GM12878 (cell line): ENCODE data around the gene TMEM132D. TPM values are rescaled to one million over a fixed set of nuclear protein-coding genes. Genes with fewer than 3 reads are reported as not detected.

Experiments
- ATAC-seq: fragments of 200-7000 bp; cut with Tn5 transposase; 3 replicates; pipeline ENCODE4 v1.9.1; 2020; ENCODE audit warnings: mild to moderate bottlenecking, moderate library complexity
- BruUV-seq: library from RNA; stranded (reverse); fragments of 400-500 nt; replicated peaks from 2 replicates; lab custom pipeline; 2021; lab: Mats Ljungman, UMichigan
- CTCF ChIA-PET: fragments of 300-600 bp; sonication (Branson Sonifier 250); formaldehyde crosslinking; extraction: SDS; loops from one replicate; lab custom pipeline; 2021; ENCODE audit warnings: inconsistent platforms; lab: Yijun Ruan, JAX
- POLR2A ChIA-PET: fragments of 350-600 bp; formaldehyde crosslinking; extraction: SDS; loops from one replicate; lab custom pipeline; 2021; ENCODE audit warnings: inconsistent platforms; lab: Charles Lee
- RAD21 ChIA-PET: fragments of 300-600 bp; sonication (Branson Sonifier 250); formaldehyde crosslinking; loops from one replicate; lab custom pipeline; 2023; ENCODE audit warnings: antibody characterized with exemption; ENCODE audit not compliant: unreplicated experiment; lab: Charles Lee
- SMC1A ChIA-PET: fragments of 300-600 bp; sonication (Branson Sonifier 250); formaldehyde crosslinking; loops from one replicate; lab custom pipeline; 2023; ENCODE audit not compliant: unreplicated experiment, uncharacterized antibody; lab: Charles Lee
- DNase-seq: peaks from one replicate; pipeline ENCODE4 v3.0.0-alpha.2; 2011; ENCODE audit warnings: low read depth, low spot score
- FAIRE-seq: peaks from 3 replicates; lab custom pipeline; 2011; peaks lifted over from hg19 to GRCh38; lab: Jason Lieb, UNC
- H2AFZ ChIP-seq: 2 replicates; pipeline ENCODE4 v1.6.0; 2011; ENCODE audit warnings: low read depth, low read length, control low read depth; ENCODE audit not compliant: control insufficient read depth
- H3K27ac ChIP-seq: 2 replicates; pipeline ENCODE4 v1.5.1; 2011; ENCODE audit warnings: control low read depth; ENCODE audit not compliant: control insufficient read depth, insufficient read depth
- H3K27me3 ChIP-seq, 2 experiments: replicated peaks in 1 of 2; 2 replicates each; pipeline versions ENCODE4 v1.6.0 to v1.6.1; 2011; ENCODE audit warnings: low read length in 1 of 2; ENCODE audit not compliant: control insufficient read depth in 2 of 2, insufficient read depth in 2 of 2
- H3K36me3 ChIP-seq, 2 experiments: 2 replicates each; pipeline ENCODE4 v1.5.1; 2011; ENCODE audit warnings: low read length in 1 of 2; ENCODE audit not compliant: control insufficient read depth in 2 of 2, insufficient read depth in 2 of 2
- H3K4me1 ChIP-seq: 2 replicates; pipeline ENCODE4 v1.6.1; 2011; ENCODE audit warnings: mild to moderate bottlenecking, low read length, moderate library complexity, mixed read lengths; ENCODE audit not compliant: control insufficient read depth, insufficient read depth
- H3K4me2 ChIP-seq: 2 replicates; pipeline ENCODE4 v1.6.0; 2011; ENCODE audit warnings: control low read depth; ENCODE audit not compliant: control insufficient read depth, insufficient read depth
- H3K4me3 ChIP-seq: fragments of 200-600 bp; sonication (generic); 2 replicates; pipeline ENCODE4 v1.5.1; 2016
- H3K79me2 ChIP-seq: 2 replicates; pipeline ENCODE4 v1.6.0; 2011; ENCODE audit warnings: low read length; ENCODE audit not compliant: control insufficient read depth, insufficient read depth
- H3K9ac ChIP-seq: 2 replicates; pipeline ENCODE4 v1.8.0; 2011; ENCODE audit warnings: low read length, control low read depth, mixed read lengths; ENCODE audit not compliant: control insufficient read depth, insufficient read depth
- H3K9me3 ChIP-seq: replicated peaks from 3 replicates; pipeline ENCODE4 v1.5.1; 2011; ENCODE audit warnings: mild to moderate bottlenecking, low read length; ENCODE audit not compliant: control insufficient read depth, insufficient read depth
- H4K20me1 ChIP-seq: 2 replicates; pipeline ENCODE4 v1.6.0; 2011; ENCODE audit not compliant: control insufficient read depth, insufficient read depth
- CREM ChIP-seq: IDR thresholded peaks from 2 replicates; pipeline ENCODE4 v1.6.1; 2014; ENCODE audit warnings: antibody characterized with exemption, low read depth
- FOXK2 ChIP-seq: fragments of 450-650 bp; IDR thresholded peaks from 2 replicates; pipeline ENCODE4 v1.6.1; 2017; ENCODE audit warnings: mild to moderate bottlenecking, moderate library complexity
- IRF5 ChIP-seq: fragments of 450-650 bp; IDR thresholded peaks from 2 replicates; pipeline ENCODE4 v1.6.1; 2017; ENCODE audit warnings: borderline replicate concordance
- MTA3 ChIP-seq: IDR thresholded peaks from 2 replicates; pipeline ENCODE4 v1.6.1; 2012; ENCODE audit warnings: low read length, inconsistent platforms, borderline replicate concordance
- NFYA ChIP-seq: IDR thresholded peaks from 2 replicates; pipeline ENCODE4 v1.6.1; 2011; ENCODE audit warnings: low read depth, mild to moderate bottlenecking, low read length, improper control_type of control experiment, borderline replicate concordance
- NFYB ChIP-seq: IDR thresholded peaks from 2 replicates; pipeline ENCODE4 v1.6.1; 2011; ENCODE audit warnings: low read depth, mild to moderate bottlenecking, low read length, improper control_type of control experiment, moderate library complexity; ENCODE audit not compliant: insufficient read depth
- NKRF ChIP-seq: fragments of 450-650 bp; conservative IDR thresholded peaks from 2 replicates; pipeline ENCODE4 v1.6.1; 2017; ENCODE audit warnings: mild to moderate bottlenecking, moderate library complexity
- PBX3 ChIP-seq: IDR thresholded peaks from 2 replicates; pipeline ENCODE4 v1.6.1; 2011; ENCODE audit warnings: mild to moderate bottlenecking, low read depth, low read length, moderate library complexity; ENCODE audit not compliant: insufficient replicate concordance
- POLR2AphosphoS2 ChIP-seq: IDR thresholded peaks from 2 replicates; pipeline ENCODE4 v1.6.1; 2011; ENCODE audit warnings: low read depth, mild to moderate bottlenecking, low read length, improper control_type of control experiment, moderate library complexity
- POU2F2 ChIP-seq: IDR thresholded peaks from 3 replicates; pipeline ENCODE4 v1.6.1; 2011; ENCODE audit warnings: low read depth, mild to moderate bottlenecking, low read length, borderline replicate concordance
- RBBP5 ChIP-seq: fragments of 200-600 bp; sonication (generic); conservative IDR thresholded peaks from 2 replicates; pipeline ENCODE4 v1.6.1; 2016
- SPI1 ChIP-seq: IDR thresholded peaks from 2 replicates; pipeline ENCODE4 v1.6.1; 2011; ENCODE audit warnings: low read depth, mild to moderate bottlenecking, low read length, moderate library complexity, borderline replicate concordance; ENCODE audit not compliant: insufficient read depth
- STAT1 ChIP-seq: fragments of 450-650 bp; conservative IDR thresholded peaks from 2 replicates; pipeline ENCODE4 v1.6.1; 2014; ENCODE audit warnings: antibody characterized with exemption, mild to moderate bottlenecking
- TCF3 ChIP-seq: IDR thresholded peaks from 2 replicates; pipeline ENCODE4 v1.6.1; 2012; ENCODE audit warnings: low read depth, mild to moderate bottlenecking, low read length, borderline replicate concordance; ENCODE audit not compliant: insufficient read depth
- ZNF622 ChIP-seq: fragments of 450-650 bp; IDR thresholded peaks from 2 replicates; pipeline ENCODE4 v1.6.1; 2017; ENCODE audit warnings: mild to moderate bottlenecking, inconsistent platforms
- WGBS: methylation state at CpG from one replicate; pipeline ENCODE4 v1.1.6; 2016; ENCODE audit warnings: low lambda C conversion rate; ENCODE audit not compliant: insufficient replicate concordance, insufficient coverage; ENCODE audit errors: missing lambda C conversion rate; 5-methylcytosine and 5-hydroxymethylcytosine counted together
- in situ Hi-C: fragments of 300-500 bp; cut with MboI; formaldehyde crosslinking; loops from 9 replicates; pipeline ENCODE4 v1.14.3; 2018; ENCODE audit warnings: mixed read lengths
- intact Hi-C: fragments of 100-400 bp; cut with micrococcal nuclease; formaldehyde crosslinking; loops from one replicate; pipeline ENCODE4 v1.14.2; 2022; ENCODE audit not compliant: unreplicated experiment
- polyA plus RNA-seq, 11 experiments: library from polyadenylated mRNA; depleted of rRNA in 4 of 11; unstranded in 6 of 11; stranded (reverse) in 5 of 11; fragments of >200 nt; fragmentation: Nextera tagmentation in 4 of 11; fragmentation: Illumina TruSeq in 1 of 11; extraction: Ambion mirVana in 4 of 11; extraction: Trizol in 1 of 11; gene quantifications; 1 replicate in 1 of 11; 2 replicates in 10 of 11; pipeline versions ENCODE4 v1.2.1 to v1.2.3, GENCODE V29; 2011 to 2016; ENCODE audit warnings: inconsistent platforms in 2 of 11, missing spikeins in 2 of 11, low read depth in 1 of 11
- total RNA-seq, 4 experiments: library from RNA; depleted of rRNA in 3 of 4; stranded (reverse); fragments of >200 nt in 3 of 4; fragmentation: Illumina TruSeq in 1 of 4; extraction: Trizol in 1 of 4; gene quantifications; 2 replicates each; pipeline versions ENCODE4 v1.2.1 to v1.2.3, GENCODE V29; 2013 to 2021
- TF ChIP-seq, protein P1 (sequence below): fragments of 150-350 bp; IDR thresholded peaks from 2 replicates; pipeline ENCODE4 v1.6.1; 2014; ENCODE audit warnings: mild to moderate bottlenecking, low read depth, low read length
- TF ChIP-seq, protein P2 (sequence below): fragments of 450-650 bp; IDR thresholded peaks from 2 replicates; pipeline ENCODE4 v1.6.1; 2017; ENCODE audit warnings: mild to moderate bottlenecking

The TMEM132D gene
- total and polyA plus RNA-seq, 10 of the 15 experiments (the other 5 are each of a cell fraction or from before 2014, with no cell fraction given), result under 0.01 to 0.12 (median 0.02) TPM; not detected in 3

GRCh38 chr12:129413295-129413694, 490.5 kb downstream of the TMEM132D start:
- RAD21 ChIA-PET, result no interaction called here
- Histone ChIP-seq H3K4me2 (no peak overlapping the region), H2AFZ (no peak overlapping the region), H3K4me3 (no peak overlapping the region), H4K20me1 (no peaks in the 10 kb centered on the region), H3K36me3 (no peaks in the 10 kb centered on the region), H3K9ac (no peak overlapping the region), H3K79me2 (no peaks in the 10 kb centered on the region), H3K4me1 (no peaks in the 10 kb centered on the region), H3K27me3 (no peaks in the 10 kb centered on the region), H3K9me3 (no peaks in the 10 kb centered on the region), H3K27ac (no peak overlapping the region)
- DNase-seq (no peak), ATAC-seq (no peak), FAIRE-seq (no peak)
- in situ Hi-C loops, result no loop called here
- TF ChIP-seq, protein P1, sequence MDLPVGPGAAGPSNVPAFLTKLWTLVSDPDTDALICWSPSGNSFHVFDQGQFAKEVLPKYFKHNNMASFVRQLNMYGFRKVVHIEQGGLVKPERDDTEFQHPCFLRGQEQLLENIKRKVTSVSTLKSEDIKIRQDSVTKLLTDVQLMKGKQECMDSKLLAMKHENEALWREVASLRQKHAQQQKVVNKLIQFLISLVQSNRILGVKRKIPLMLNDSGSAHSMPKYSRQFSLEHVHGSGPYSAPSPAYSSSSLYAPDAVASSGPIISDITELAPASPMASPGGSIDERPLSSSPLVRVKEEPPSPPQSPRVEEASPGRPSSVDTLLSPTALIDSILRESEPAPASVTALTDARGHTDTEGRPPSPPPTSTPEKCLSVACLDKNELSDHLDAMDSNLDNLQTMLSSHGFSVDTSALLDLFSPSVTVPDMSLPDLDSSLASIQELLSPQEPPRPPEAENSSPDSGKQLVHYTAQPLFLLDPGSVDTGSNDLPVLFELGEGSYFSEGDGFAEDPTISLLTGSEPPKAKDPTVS, result no peak
- TF ChIP-seq CREM (no peak), MTA3 (no peak), RBBP5 (no peak), FOXK2 (no peak), SPI1 (no peak), ZNF622 (no peak), POLR2AphosphoS2 (no peak), TCF3 (no peak), STAT1 (no peak), NFYB (no peak), POU2F2 (no peak), IRF5 (no peak), NKRF (no peak), PBX3 (no peak), NFYA (no peak)
- TF ChIP-seq, protein P2, sequence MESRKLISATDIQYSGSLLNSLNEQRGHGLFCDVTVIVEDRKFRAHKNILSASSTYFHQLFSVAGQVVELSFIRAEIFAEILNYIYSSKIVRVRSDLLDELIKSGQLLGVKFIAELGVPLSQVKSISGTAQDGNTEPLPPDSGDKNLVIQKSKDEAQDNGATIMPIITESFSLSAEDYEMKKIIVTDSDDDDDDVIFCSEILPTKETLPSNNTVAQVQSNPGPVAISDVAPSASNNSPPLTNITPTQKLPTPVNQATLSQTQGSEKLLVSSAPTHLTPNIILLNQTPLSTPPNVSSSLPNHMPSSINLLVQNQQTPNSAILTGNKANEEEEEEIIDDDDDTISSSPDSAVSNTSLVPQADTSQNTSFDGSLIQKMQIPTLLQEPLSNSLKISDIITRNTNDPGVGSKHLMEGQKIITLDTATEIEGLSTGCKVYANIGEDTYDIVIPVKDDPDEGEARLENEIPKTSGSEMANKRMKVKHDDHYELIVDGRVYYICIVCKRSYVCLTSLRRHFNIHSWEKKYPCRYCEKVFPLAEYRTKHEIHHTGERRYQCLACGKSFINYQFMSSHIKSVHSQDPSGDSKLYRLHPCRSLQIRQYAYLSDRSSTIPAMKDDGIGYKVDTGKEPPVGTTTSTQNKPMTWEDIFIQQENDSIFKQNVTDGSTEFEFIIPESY, result no peak
- CTCF ChIA-PET, result no interaction called here
- POLR2A ChIA-PET, result no interaction called here
- WGBS, result 0% methylated on average over 2 of the region's 2 CpGs
- no TSS peak for BruUV-seq
- SMC1A ChIA-PET, result no interaction called here
- intact Hi-C loops, result no loop called here
